GM12872 (cell line): ENCODE data around the gene HM13.

Experiments used
- TF ChIP-seq, protein P1 (sequence below): IDR thresholded peaks from 3 replicates; pipeline ENCODE4 v1.5.1; 2011; ENCODE audit warnings: low read depth, mild to moderate bottlenecking, low read length, moderate library complexity; ENCODE audit not compliant: insufficient read depth

Gene HM13

DNA sequence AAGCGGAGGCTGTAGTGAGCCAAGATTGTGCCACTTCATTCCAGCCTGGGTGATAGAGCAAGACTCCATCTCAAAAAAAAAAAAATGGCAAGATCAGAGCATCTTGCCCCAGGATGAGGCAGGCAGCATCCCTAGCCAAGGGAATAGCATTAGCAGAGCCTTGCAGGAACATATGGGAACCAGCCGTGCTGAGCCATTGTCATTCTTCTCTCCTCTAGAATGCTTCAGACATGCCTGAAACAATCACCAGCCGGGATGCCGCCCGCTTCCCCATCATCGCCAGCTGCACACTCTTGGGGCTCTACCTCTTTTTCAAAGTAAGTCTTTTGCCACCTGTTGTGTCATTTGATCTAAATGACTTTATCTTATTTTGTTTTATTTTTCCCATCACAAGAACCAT, 13.0 kb downstream of the HM13 start:
- TF ChIP-seq, protein P1, sequence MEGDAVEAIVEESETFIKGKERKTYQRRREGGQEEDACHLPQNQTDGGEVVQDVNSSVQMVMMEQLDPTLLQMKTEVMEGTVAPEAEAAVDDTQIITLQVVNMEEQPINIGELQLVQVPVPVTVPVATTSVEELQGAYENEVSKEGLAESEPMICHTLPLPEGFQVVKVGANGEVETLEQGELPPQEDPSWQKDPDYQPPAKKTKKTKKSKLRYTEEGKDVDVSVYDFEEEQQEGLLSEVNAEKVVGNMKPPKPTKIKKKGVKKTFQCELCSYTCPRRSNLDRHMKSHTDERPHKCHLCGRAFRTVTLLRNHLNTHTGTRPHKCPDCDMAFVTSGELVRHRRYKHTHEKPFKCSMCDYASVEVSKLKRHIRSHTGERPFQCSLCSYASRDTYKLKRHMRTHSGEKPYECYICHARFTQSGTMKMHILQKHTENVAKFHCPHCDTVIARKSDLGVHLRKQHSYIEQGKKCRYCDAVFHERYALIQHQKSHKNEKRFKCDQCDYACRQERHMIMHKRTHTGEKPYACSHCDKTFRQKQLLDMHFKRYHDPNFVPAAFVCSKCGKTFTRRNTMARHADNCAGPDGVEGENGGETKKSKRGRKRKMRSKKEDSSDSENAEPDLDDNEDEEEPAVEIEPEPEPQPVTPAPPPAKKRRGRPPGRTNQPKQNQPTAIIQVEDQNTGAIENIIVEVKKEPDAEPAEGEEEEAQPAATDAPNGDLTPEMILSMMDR, result no peak

DNA sequence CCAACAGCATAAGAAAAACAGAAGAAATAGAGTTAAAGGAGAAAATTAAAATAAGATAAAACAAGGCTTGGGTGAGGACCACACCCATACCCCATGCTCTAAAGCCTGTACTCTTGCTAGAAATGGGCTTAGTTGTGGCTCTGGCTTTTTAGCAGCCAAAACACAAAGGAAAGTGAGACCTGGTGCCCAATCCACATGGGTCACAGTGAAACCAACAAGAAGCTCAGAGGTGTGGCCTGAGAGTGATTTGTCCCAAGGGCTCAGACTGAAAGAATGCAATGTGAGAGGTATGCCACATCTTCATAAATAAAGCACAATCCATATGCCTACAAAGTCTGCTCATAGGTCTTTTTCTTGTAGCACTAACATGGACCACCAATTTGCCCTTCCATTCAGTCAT, 21.1 kb downstream of the HM13 start:
- TF ChIP-seq, protein P1, result no peak

DNA sequence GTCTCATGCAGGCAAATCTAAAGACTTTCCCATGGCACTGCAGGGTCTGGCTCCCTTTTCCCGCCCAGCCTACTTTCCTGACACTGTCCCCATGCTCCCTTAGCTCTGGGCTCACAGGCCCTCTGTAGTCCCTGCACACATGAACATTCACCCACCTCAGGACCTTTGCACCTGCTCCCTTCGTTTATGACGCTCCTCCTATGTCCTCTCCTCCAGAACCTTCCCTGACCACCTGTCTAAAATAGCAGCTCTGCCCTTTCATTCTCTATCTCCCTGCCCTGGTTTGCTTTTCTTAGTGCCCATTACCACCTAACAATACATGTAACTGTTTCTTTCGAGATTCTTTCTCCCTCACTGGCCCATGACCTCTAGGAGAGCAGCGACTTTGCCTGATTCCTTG, 22.3 kb downstream of the HM13 start:
- TF ChIP-seq, protein P1, result no peak

DNA sequence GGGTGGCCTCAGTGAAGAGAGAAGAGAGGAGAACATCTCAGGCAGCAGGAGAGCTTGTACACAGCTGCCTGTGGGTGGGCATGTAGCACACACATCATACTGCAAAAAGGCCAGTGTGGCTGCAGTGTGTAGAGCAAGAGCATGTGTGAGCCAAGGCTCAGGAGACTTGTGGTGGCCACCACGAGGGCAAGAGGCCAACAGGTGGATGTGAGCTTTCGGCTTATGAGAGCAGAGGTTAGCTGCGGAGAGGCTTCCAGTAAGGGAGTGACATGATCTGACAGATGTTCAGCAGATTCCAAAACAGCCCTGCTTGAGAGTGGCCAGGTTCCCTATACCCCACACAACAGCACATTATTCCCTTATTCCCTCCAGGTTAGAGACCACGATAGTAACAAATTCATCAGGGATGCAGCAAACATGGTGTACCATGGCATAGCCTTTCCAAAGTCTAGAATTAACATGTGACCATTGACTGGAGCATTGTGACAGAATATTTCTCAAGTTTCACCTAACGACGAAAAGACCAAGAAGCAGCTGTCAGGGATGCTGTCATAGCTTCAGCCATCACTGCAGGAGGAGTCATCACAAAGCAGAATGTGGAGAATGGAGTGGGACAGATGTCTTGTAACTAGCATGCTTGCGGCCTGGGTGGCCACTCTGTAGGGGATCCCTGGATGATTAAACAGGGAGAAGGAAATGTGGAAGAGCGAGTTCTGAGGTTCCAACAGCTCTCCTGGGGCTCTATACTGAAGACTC, 23.1 kb downstream of the HM13 start:
- TF ChIP-seq, protein P1, result no peak

DNA sequence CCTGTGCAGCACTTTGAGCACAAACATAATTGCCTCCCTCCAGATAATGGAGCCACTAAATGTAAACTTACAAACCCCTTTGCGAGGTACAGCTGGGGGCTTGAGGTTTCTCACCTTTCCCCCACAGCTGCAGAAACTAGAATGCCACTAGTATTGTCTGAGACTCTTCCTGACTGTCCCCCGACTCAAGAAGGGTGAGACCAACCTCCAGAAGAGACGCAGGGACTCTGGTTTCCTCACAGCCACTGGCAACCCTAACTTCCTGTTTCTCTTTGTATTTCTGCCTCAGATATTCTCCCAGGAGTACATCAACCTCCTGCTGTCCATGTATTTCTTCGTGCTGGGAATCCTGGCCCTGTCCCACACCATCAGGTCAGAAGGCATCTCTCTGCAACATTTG, 23.6 kb downstream of the HM13 start:
- TF ChIP-seq, protein P1, result no peak

DNA sequence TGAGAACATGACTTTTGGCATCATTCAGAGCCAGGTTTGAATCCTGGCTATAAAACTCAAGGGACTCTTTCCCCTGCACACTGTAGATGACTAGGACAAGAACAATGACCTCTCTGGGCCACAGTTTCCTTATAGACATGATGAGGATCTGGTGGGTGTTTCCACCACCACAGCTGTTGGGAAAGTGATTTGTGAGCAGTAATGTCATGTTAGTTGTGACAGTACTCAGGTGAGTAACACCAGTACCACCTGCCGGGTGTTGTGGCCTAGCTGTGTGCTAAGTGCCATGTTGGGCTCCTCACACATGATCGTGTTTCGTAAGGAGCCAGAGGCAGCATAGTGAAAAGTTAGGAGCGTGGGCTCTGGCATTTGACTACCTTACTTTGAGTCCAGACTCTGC, 24.1 kb downstream of the HM13 start:
- TF ChIP-seq, protein P1, result no peak

DNA sequence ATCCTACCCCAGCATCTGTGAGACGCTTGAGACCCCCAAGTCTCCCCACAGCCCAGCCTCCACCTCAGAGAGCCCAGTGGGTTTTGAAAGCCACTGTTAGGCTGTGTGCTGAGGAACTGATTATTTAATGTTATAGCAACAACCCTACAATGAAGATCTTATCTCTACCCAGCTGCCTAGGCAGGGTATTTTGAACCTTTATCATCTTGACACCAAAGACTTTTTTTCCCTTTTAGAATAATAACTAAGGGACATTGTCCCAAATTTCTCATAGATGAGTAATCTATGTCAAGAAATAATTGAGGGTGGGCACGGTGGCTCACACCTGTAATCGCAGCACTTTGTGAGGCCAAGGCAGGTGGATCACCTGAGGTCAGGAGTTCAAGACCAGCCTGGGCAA, 26.2 kb downstream of the HM13 start:
- TF ChIP-seq, protein P1, result no peak
